PFSK-1 (cell line): ENCODE results near the gene WDR11.

Source experiments
- FOXP2 ChIP-seq: optimal IDR thresholded peaks from 2 replicates; pipeline ENCODE3; 2011; ENCODE audit warnings: borderline replicate concordance, control low read depth, inconsistent platforms; ENCODE audit not compliant: insufficient read depth; ENCODE audit errors: extremely low read length, extremely low read depth
- POLR2AphosphoS5 ChIP-seq: IDR thresholded peaks from 2 replicates; pipeline ENCODE4 v1.6.1; 2012; ENCODE audit warnings: low read depth, mild to moderate bottlenecking, control low read depth, low read length, moderate library complexity
- REST ChIP-seq, 2 experiments: IDR thresholded peaks; 2 replicates each; pipeline versions ENCODE4 v1.6.1 to v1.8.0; 2011 to 2012; ENCODE audit warnings: low read depth in 2 of 2, low read length in 2 of 2, control low read depth in 1 of 2, inconsistent platforms in 1 of 2, mild to moderate bottlenecking in 1 of 2, moderate library complexity in 1 of 2; ENCODE audit not compliant: insufficient read depth in 1 of 2
- SIN3A ChIP-seq: IDR thresholded peaks from 2 replicates; pipeline ENCODE4 v1.6.1; 2012; ENCODE audit warnings: mild to moderate bottlenecking, low read length, moderate library complexity, borderline replicate concordance; ENCODE audit not compliant: insufficient read depth
- TAF1 ChIP-seq: IDR thresholded peaks from 2 replicates; pipeline ENCODE4 v1.6.1; 2012; ENCODE audit warnings: low read length, control low read depth, borderline replicate concordance; ENCODE audit not compliant: insufficient read depth

The WDR11 gene

DNA sequence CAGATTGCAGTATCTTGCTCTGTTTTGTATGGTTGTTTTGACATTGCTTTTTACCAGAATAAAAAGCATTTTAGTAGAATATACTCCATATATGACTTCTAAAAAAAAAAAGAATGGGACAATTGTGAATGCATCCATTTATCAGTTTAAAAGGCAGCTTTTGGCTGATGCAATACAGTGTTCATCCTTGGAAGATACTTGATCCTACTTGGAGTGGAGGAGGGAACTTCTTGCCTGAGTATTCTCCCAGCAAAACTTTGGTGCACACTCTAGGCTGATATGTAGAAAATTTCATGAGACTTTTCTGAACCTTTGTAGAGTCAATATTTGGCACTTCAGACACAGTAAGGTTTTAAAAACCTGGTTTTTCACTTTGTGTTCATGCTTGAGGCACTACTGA lies 40.2 kb downstream of the WDR11 start:
- no peak for TF ChIP-seq FOXP2
- TF ChIP-seq REST (IDR thresholded peaks at IDR 0.05; ENCODE audit: insufficient read depth in 1 of 2, low read depth in 2 of 2, low read length in 2 of 2), result no peak
- no peak for TF ChIP-seq POLR2AphosphoS5
- no peak for TF ChIP-seq SIN3A
- TF ChIP-seq TAF1, result no peak

DNA sequence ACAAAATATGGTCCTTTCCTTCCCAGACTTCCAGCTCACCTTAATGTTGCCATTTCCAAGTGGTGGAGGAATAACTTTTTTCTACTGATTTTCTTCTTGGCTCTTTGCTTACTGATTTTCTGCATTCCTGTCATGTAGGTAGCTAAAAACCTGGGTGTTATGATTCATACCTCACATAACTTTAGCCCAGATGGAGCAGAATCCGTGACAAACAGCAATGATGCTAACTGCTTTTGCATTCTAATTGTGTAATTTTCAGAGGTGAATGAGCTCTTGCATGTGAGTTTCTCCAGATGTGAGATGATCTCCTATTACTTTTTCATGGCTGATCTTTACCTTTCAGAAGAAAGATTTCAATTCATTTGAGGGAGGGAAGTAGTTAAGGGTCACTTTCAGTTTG lies 43.4 kb downstream of the WDR11 start:
- no peak for TF ChIP-seq REST (IDR thresholded peaks at IDR 0.05; ENCODE audit: insufficient read depth in 1 of 2, low read depth in 2 of 2, low read length in 2 of 2)
- no peak for TF ChIP-seq SIN3A
- no peak for TF ChIP-seq POLR2AphosphoS5
- no peak for TF ChIP-seq FOXP2
- TF ChIP-seq TAF1, result no peak

DNA sequence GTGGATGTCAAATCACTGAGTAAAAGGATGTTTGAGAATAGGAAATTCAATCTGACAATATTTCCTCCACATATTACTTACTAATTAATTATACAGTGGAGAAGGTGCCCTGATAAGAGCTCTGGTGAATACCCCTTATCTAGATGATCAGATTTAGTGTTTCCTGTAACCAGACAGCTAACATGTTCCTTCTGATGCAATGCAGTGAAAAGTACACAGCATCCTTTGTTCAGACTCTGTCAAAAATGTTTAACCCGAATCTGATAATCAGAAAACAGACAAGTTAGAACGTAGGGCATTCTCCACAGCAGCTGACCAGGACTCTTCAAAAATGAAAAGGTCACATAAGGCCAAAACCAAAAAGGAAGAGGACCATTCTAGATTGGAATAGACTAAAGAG lies 46.2 kb downstream of the WDR11 start:
- no peak for TF ChIP-seq TAF1
- TF ChIP-seq FOXP2, result no peak
- TF ChIP-seq REST (IDR thresholded peaks at IDR 0.05; ENCODE audit: insufficient read depth in 1 of 2, low read depth in 2 of 2, low read length in 2 of 2), result no peak
- no peak for TF ChIP-seq SIN3A
- TF ChIP-seq POLR2AphosphoS5, result no peak

DNA sequence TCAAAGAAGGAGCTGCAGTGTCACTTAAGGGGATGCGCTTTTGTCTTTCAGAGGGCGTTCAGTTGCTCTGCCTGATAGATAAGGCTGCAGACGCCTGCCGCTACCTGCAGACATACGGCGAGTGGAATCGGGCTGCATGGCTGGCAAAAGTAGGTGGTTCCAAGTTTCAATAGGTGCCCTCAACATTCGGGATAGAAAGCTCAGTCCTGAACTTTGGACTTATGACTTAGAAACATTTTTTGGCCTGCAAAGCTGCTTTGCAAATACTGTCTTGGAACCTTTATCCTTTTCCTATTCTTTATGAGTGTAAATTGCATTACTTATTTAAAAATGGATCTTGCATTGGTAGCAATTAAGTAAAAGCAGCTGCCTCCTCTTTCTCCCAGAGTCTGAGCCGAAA lies 54.1 kb downstream of the WDR11 start:
- TF ChIP-seq SIN3A (no peak), POLR2AphosphoS5 (no peak), FOXP2 (no peak), REST (IDR thresholded peaks at IDR 0.05; ENCODE audit: insufficient read depth in 1 of 2, low read depth in 2 of 2, low read length in 2 of 2) (no peak), TAF1 (no peak)

GRCh38 chr10:120917521-120918250 lies 66.5 kb downstream of the WDR11 start:
- TF ChIP-seq SIN3A, result no peak
- no peak for TF ChIP-seq POLR2AphosphoS5
- TF ChIP-seq FOXP2, result no peak
- TF ChIP-seq REST (IDR thresholded peaks at IDR 0.05; ENCODE audit: insufficient read depth in 1 of 2, low read depth in 2 of 2, low read length in 2 of 2), result no peak
- TF ChIP-seq TAF1, result no peak
